Right lobe of liver (tissue), 6 donors: ENCODE results near the gene ZNF771. TPM values are rescaled to one million over a fixed set of nuclear protein-coding genes. Genes with fewer than 3 reads are reported as not detected.
"Not testable (repeated sequence)": the region's sequence is repeated elsewhere in the genome, so short reads cannot be mapped to it uniquely, and the experiment has no call there.

ENCODE experiments used
- ATAC-seq, 4 donors: fragments of 200-7000 bp; cut with Tn5 transposase; one replicate each; pipeline ENCODE4 v1.9.1; 2020; ENCODE audit warnings: mild to moderate bottlenecking in 4 of 4, moderate library complexity in 4 of 4
- DNase-seq, 3 donors: peaks; one replicate each; pipeline ENCODE4 v3.0.0-alpha.2; 2020
- H3K27ac ChIP-seq, 3 donors: fragments of 200-600 bp; one replicate each; pipeline ENCODE4 v1.8.0; 2022
- H3K27me3 ChIP-seq, 2 donors: fragments of 200-600 bp; one replicate each; pipeline ENCODE4 v1.8.0; 2022
- H3K36me3 ChIP-seq, 4 donors: fragments of 200-600 bp; sonication (generic) in 1 of 4; one replicate each; pipeline versions ENCODE4 v1.5.1 to v1.8.0; 2017 to 2022; ENCODE audit warnings: control low read depth in 1 of 4
- H3K4me1 ChIP-seq, 4 donors: fragments of 200-600 bp; sonication (generic) in 1 of 4; one replicate each; pipeline versions ENCODE4 v1.5.1 to v1.8.0; 2017 to 2022; ENCODE audit warnings: control low read depth in 1 of 4
- H3K4me3 ChIP-seq, 3 donors: fragments of 200-600 bp; one replicate each; pipeline ENCODE4 v1.8.0; 2022
- H3K9me3 ChIP-seq, 4 donors: fragments of 200-600 bp; sonication (generic) in 1 of 4; one replicate each; pipeline versions ENCODE4 v1.5.1 to v1.8.0; 2017 to 2022; ENCODE audit warnings: control low read depth in 1 of 4
- CTCF ChIP-seq, 4 donors: fragments of 200-600 bp in 3 of 4; fragments of 450-650 bp in 1 of 4; IDR thresholded peaks; one replicate each; pipeline versions ENCODE4 v1.5.1 to v1.8.0; 2016 to 2022; ENCODE audit warnings: antibody characterized with exemption in 4 of 4, mild to moderate bottlenecking in 2 of 4
- POLR2A ChIP-seq: fragments of 450-650 bp; IDR thresholded peaks from one replicate; pipeline ENCODE4 v1.6.1; 2017; ENCODE audit warnings: antibody characterized with exemption, mild to moderate bottlenecking
- WGBS: methylation state at CpG from one replicate; pipeline ENCODE4 v1.1.6; 2018; ENCODE audit warnings: low coverage, low lambda C conversion rate; ENCODE audit not compliant: insufficient coverage; ENCODE audit errors: missing lambda C conversion rate; 5-methylcytosine and 5-hydroxymethylcytosine counted together
- intact Hi-C, 2 donors: fragments of 100-400 bp; cut with DNase I; formaldehyde crosslinking; loops; one replicate each; pipeline versions ENCODE4 v1.11.2 to v1.14.1; 2022
- total RNA-seq, 6 experiments: library from RNA; depleted of rRNA in 2 of 6; stranded (reverse); fragments of >200 nt in 2 of 6; fragmentation: NEBNext Ultra II Directional in 3 of 6; extraction: Animal tissue kit (Norgen Biotek cat#: 25700) in 3 of 6; gene quantifications; one replicate each; pipeline versions ENCODE4 v1.1.0 to v1.2.4, GENCODE V29; 2016 to 2023
- donor health status: DM: no; HTN: yes; CAD: no.
- donor health status: DM: no; HTN: no; CAD: no.
- donor health status: DM: no; HTN: no; CAD: no.
- donor health status: DM: no; HTN: yes; CAD: no.
- donor health status: DM: no; HTN: yes; CAD: no.

The ZNF771 gene
- total RNA-seq, 6 experiments from 2014 or later, result 3.9 to 11.3 (median 9.6) TPM

DNA sequence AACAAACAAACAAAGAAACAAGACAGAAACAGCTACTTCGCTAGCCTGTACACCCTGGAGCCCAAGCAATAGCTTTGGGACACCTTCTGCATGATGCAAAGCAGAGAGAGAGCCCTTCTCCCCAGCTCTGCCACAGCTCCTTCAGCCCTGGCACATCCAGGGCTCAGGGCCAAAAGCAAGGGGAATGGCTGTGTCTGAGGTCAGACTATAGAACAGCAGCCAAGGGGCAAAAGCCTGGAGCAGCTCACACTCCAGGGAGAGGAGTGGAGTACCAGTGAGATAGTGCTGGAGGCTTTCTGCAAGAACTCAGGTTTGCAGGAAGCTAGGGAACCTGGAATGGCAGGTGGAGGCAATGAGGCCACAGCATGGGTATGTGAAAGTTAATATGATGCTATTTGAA is 49.9 kb downstream of the ZNF771 start:
- ATAC-seq (peak; percentile 48 to 67 (median 54)), DNase-seq (no peak)
- H3K36me3 ChIP-seq, result no peaks in the 10 kb centered on the region
- H3K27me3 ChIP-seq, result no peaks in the 10 kb centered on the region
- H3K9me3 ChIP-seq, result no peaks in the 10 kb centered on the region
- intact Hi-C loops, result loop anchor here in 1 of 2 donors (10.0 kb wide), 1 partner anchor 58 kb away; no protein-coding TSS in a partner anchor
- TF ChIP-seq POLR2A, result no peak
- TF ChIP-seq CTCF (IDR thresholded peaks at IDR 0.05), result no peak
- no peak overlapping the region for H3K4me3 ChIP-seq
- no peaks in the 10 kb centered on the region for H3K4me1 ChIP-seq
- WGBS, result 100% methylated on average over 1 of the region's 1 CpG
- H3K27ac ChIP-seq, result no peak overlapping the region

DNA sequence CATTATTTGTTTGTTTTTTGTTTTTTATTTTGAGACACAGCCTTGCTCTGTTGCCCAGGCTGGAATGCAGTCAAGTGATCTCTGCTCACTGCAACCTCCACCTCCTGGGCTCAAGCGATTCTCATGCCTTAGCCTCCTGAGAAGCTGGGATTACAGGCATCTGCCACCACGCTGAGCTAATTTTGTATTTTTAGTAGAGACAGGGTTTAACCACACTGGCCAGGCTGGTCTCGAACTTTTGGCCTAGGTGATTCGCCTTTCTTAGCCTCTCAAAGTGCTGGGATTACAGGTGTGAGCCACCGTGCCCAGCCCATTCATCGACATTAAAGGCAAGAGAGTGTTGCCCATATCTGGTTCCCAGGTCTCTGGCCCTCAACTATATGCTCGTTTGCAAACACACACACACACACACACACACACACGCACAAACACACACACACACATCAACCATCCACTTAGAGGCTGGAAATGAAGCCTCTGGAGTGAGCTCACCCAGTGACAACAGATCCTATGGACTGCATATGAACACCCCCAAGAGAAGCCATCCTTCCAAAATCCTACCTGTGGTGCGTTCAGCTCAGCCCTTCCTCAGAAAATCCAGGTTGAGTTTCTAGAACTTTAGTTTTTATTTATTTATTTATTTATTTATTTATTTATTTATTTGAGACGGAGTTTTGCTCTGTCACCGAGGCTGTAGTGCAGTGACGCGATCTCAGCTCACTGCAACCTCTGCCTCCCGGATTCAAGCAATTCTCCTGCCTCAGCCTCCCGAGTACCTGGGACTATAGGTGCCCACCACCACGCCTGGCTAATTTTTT is 50.5 kb downstream of the ZNF771 start:
- Histone ChIP-seq H3K27ac (no peak overlapping the region), H3K27me3 (no peaks in the 10 kb centered on the region), H3K4me3 (no peak overlapping the region), H3K9me3 (no peaks in the 10 kb centered on the region), H3K4me1 (no peaks in the 10 kb centered on the region), H3K36me3 (no peaks in the 10 kb centered on the region)
- intact Hi-C loops, result loop anchor here in 1 of 2 donors (10.0 kb wide), 1 partner anchor 57 kb away; no protein-coding TSS in a partner anchor
- ATAC-seq (no peak), DNase-seq (no peak)
- TF ChIP-seq CTCF (IDR thresholded peaks at IDR 0.05), result no peak
- no peak for TF ChIP-seq POLR2A
- WGBS, result 84% methylated on average over 13 of the region's 16 CpGs

- Histone ChIP-seq H3K9me3 (no peaks in the 10 kb centered on the region), H3K27ac (no peak overlapping the region), H3K36me3 (no peaks in the 10 kb centered on the region), H3K27me3 (no peaks in the 10 kb centered on the region), H3K4me1 (no peaks in the 10 kb centered on the region), H3K4me3 (no peak overlapping the region)
- DNase-seq, result peak in 2 of 3 donors; percentile 60 to 68
- WGBS, result 54% methylated on average over 8 of the region's 22 CpGs
- TF ChIP-seq POLR2A (no peak), CTCF (IDR thresholded peaks at IDR 0.05) (no peak)
- intact Hi-C loops, result loop anchor here in 1 of 2 donors (10.0 kb wide), 1 partner anchor 56 kb away; no protein-coding TSS in a partner anchor
- peak; percentile 67 to 87 (median 74) for ATAC-seq
Observed at GRCh38 chr16:30458561-30459394, 51.4 kb downstream of the ZNF771 start.

DNA sequence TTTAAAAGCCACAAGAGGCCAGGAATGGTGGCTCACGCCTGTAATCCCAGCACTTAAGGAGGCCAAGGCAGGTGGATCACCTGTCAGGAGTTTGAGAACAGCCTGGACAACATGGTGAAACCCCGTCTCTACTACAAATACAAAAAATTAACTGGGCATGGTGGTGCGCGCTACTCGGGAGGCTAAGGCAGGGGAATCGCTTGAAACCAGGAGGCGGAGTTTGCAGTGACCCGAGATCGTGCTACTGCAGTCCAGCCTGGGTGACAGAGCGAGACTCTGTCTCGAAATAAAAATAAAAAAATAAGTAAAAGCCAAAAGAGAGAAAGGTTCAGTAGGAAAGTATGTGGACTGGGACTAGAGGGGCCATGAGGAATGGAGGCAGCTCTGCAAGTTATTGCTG is 52.0 kb downstream of the ZNF771 start:
- Histone ChIP-seq H3K4me1 (no peaks in the 10 kb centered on the region), H3K27ac (no peak overlapping the region), H3K36me3 (no peaks in the 10 kb centered on the region), H3K27me3 (no peaks in the 10 kb centered on the region), H3K4me3 (no peak overlapping the region), H3K9me3 (no peaks in the 10 kb centered on the region)
- no peak for DNase-seq
- TF ChIP-seq CTCF (IDR thresholded peaks at IDR 0.05) (no peak), POLR2A (no peak)
- ATAC-seq, result no peak
- intact Hi-C loops, result loop anchor here in 1 of 2 donors (10.0 kb wide), 1 partner anchor 55 kb away; no protein-coding TSS in a partner anchor
- WGBS, result 78% methylated on average over 10 of the region's 11 CpGs

GRCh38 chr16:30461426-30461825 is 54.0 kb downstream of the ZNF771 start:
- H3K9me3 ChIP-seq, H3K4me3 ChIP-seq, H3K27ac ChIP-seq, intact Hi-C loops, H3K27me3 ChIP-seq, ATAC-seq, H3K4me1 ChIP-seq, DNase-seq, H3K36me3 ChIP-seq: not testable (repeated sequence)
- WGBS, result 77% methylated on average over 5 of the region's 5 CpGs
